M059J (cell line): ENCODE measurements around the gene SERPINB13. TPM values are rescaled to one million over a fixed set of nuclear protein-coding genes. Genes with fewer than 3 reads are reported as not detected.

ENCODE experiments used
- DNase-seq: peaks from one replicate; pipeline ENCODE4 v3.0.0-alpha.2; 2012; ENCODE audit warnings: low read depth
- total RNA-seq: library from RNA; depleted of rRNA; stranded (reverse); fragments of >200 nt; shearing (Covaris generic); gene quantifications from 2 replicates; pipeline ENCODE4 v1.2.3, GENCODE V29; 2014; rRNA removed

SERPINB13 gene
- not detected in 2 replicates for total RNA-seq

DNA sequence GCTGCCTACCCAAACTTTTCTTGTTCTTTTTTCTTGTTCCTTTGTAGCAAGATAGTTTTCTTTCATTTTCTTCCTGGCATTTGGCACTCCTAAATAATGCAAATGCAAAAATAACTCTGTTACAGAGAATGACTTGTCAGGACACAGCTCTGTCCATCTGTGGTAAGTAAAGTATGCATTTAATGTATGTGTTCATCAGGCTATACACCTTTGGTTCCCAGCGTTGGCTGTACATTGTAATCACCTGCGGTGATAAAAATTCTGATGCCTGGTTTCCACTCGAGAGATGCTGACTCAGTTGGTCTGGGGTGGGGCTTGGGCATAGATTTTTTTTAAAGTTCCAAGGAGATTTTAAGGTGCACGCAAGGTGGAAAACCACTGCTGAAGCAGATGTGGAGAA, at the start of gene SERPINB13:
Gene SERPINB13, plus strand, starts transcription at position 378 of the 400 bp plus-strand sequence. CDS start 1,325 bp downstream, outside the sequence.
- no peak for DNase-seq

DNA sequence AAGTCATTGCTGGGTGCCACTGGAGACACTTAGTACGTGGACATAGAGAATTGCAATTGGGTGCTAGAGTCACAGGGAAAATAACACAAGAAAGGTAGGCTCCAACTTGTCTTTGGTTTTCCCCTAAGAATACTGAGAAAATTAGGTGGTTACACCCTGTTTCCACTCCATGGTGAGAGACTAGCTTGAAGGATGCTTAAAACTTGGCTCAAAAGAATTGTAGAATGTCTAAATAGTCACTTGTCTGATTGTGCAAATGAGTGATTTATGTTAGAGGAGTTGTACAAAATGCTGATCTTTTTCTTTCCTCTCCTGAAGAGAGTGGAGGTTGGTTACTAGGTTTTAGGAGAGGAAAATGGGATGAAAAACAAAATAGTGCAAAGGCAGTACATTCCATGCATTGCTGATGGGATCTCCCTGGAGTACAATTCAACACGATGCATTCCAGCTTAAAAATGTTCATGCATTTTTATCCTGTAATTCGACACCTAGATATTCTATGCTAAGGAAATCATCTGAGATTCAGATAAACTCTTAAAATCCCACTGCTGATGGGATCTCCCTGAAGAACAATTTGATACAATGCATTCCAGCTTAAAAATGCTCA, 47.1 kb upstream of the SERPINB13 start:
- DNase-seq = peak; percentile 26

DNA sequence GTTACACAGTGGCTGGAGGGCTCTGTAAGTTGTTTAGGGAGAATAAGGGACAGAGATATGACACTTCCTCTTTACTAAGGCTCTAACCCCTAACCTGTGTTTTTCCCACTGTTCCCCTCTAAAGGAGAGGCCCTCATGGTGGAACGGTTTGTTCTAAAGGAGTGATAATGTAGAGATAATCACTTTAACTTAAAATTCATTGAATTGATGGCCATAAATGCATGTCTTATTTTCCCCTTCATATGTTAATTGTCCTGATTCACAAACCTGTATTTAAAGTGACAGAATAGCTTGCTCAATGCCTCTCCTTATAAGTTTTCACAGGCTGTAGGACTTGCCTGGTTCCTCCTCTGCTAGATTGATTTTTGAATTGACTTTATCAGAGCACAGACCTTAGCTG, 45.1 kb upstream of the SERPINB13 start, which contains the start of gene SERPINB12:
Gene SERPINB12, plus strand, starts transcription at position 301 of the 400 bp plus-strand sequence. CDS start 13,791 bp downstream, outside the sequence.
- DNase-seq = no peak

DNA sequence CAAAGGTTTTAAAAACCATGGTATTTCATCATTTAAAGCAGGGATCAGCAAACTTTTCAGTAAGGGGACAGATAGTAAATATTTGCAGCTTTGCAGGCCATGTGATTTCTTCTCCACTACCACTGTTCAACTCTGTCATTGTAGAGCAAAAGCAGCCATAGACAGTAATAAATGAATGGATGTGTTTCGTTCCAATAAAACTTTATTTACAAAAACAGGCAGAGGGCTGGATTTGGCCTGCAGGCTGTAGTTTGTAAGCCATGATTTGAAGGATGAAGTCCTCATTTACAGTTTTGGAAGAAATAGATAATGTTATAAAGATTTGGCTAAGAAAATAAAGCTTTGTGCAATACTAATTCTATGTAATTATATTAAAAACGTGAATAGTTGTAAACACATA, 43.1 kb upstream of the SERPINB13 start:
- no peak for DNase-seq

DNA sequence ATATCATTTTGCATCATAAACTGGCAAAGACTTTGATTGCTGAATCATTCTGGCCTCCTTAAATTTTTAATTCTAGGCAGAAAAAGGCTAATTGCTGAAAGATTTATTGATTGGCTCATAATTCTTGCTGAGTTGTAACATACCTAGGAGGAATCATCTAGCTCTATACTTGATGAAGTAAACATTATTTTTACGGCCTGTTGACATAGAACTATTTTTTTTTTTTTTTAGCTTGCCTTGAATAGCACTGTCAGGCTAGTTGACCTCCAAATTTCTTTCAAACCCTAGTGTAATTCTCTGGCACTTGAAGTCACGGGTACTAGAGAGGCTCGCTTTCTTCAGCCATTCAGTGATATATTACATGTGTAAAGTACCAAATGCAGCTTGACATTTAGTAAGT, 42.1 kb upstream of the SERPINB13 start:
- DNase-seq = no peak

DNA sequence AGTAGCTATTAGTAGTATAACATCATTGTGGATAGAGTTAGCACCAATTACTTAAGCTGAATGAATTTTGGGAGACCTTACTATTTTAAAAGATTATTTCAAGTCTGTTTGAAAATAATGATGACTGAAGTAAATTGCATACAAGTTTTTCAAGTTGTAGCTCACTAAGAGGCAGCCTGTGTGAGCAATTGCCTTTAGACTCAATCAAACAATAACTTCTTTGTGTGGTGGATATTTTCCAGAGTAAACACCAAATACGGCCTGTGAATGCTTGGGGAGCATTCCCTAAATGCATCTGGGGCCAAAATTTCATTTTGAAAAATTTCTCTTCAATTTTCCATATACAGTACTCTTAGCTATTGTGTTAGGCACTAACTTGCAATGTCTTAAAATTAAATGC, 37.1 kb upstream of the SERPINB13 start:
- no peak for DNase-seq

GRCh38 chr18:63551769-63552168, 35.4 kb upstream of the SERPINB13 start:
- DNase-seq = no peak

GRCh38 chr18:63552581-63552980, 34.6 kb upstream of the SERPINB13 start:
- DNase-seq = no peak

DNA sequence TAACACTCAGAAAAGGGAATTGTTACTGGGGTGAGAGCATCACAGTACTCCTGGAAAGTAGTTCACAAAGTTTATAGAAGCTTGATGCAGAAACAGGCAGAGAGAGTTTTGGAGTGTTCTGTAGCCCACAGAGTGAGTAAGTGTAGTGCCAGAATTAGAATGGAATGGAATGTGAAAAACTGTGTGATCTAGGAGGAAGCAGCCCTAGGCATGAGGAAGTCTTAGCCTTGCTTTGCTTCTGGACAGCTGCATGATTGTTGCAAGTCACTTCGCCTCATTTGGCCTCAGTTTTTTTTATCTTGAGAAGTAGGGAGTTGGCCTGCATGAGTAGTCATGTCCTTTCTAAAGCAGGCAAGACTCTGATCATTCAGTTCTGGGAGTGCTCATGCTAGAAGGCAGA, 34.1 kb upstream of the SERPINB13 start:
- DNase-seq = peak; percentile 75

- no peak for DNase-seq
These were observed 27.3 kb upstream of the SERPINB13 start for GRCh38 chr18:63559567-63560491.

GRCh38 chr18:63562284-63562683, 24.9 kb upstream of the SERPINB13 start:
- no peak for DNase-seq

GRCh38 chr18:63564021-63564420, 23.1 kb upstream of the SERPINB13 start:
- DNase-seq = no peak

DNA sequence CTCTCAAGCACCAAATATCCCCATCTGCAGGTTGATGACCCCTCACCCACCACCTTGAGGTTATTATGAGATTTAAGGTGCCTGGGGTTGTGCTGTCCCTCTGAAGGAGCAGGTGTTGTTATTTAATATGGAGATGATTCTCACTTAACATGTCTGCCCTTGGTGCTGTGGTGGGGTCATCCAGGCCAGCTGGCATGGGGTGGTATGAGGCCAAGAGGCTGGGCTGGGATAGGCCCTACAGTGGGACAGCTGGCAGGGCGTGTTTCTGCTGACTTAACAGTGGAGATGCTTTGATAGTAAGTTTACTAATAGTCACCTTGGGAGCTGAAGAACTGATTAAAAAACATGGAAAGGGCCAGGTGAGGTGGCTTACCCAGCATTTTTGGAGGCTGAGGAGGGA, 22.6 kb upstream of the SERPINB13 start:
- no peak for DNase-seq

- peak; percentile 5 for DNase-seq
These were observed 19.9 kb upstream of the SERPINB13 start for GRCh38 chr18:63567276-63567675.

GRCh38 chr18:63567825-63568224, 19.3 kb upstream of the SERPINB13 start:
- no peak for DNase-seq

DNA sequence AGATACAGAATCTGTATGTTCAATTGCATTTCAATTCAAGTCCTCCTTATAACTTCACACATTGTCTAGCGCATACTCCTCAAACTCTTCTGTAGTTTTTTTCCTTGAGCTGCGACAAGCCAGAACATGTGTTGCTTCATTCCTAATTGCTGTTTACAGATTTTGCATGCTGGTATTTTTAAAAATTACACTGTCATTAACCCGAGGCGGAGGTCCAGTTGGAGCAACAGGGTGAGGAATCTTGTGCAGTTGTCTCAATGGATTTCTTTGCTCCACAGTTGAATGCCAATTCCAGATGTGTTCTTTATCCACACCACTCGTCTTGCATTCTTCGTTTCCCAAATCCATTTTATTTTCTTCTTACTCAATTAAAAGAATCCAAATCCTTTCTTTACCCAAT, 16.4 kb upstream of the SERPINB13 start:
- DNase-seq = no peak

DNA sequence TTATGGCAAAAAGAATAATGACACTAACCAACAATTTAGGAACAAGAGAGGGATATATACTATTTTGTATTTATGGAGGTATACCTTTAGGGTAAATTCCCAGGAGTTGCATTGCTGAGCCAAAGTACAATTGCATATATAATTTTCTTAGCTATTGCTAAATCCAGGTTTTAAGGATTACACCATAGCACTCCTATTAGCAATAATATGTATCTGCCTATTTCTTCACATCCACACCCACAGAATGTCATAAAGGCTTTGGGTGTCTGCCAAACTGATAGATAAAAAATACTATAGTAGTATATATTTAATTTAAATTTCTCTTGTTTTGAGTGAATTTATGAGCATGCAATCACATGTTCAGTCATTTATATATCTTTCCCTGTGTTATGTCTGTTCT, 11.5 kb upstream of the SERPINB13 start:
- DNase-seq = no peak

- DNase-seq = peak; percentile 43
These were observed 8.7 kb upstream of the SERPINB13 start for GRCh38 chr18:63578357-63578958.

GRCh38 chr18:63579616-63580015, 7.5 kb upstream of the SERPINB13 start:
- no peak for DNase-seq

GRCh38 chr18:63585988-63586387, 1.2 kb upstream of the SERPINB13 start:
- DNase-seq = no peak

- no peak for DNase-seq
These were observed 712 bp upstream of the SERPINB13 start for GRCh38 chr18:63586431-63586830.

DNA sequence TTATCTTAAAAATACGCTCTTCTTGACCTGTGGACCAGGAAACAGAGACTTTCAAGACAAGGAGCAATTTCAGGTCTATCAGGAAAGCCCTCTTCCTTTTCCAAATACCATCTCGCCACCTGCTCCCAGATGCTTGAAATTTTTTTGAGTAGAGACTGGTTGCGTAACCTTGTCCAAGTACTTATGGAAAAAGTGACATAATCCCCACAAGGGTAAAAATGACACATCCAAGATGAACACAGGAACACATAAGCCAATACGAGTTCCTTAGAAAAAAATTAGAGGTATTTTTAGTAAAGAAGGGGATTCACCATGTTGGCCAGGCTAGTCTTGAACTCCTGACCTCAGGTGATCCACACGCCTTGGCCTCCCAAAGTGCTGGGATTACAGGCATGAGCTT, 1.8 kb downstream of the SERPINB13 start:
- DNase-seq = no peak

GRCh38 chr18:63590373-63590772, 3.2 kb downstream of the SERPINB13 start:
- no peak for DNase-seq
